ENCODE measurements around the gene SNAP23. TPM values are rescaled to one million over a fixed set of nuclear protein-coding genes. Genes with fewer than 3 reads are reported as not detected.

Gene SNAP23
- polyA plus RNA-seq, 1 donor (not counting 4 experiments of a cell fraction or from before 2014, with no cell fraction given) = 68.4 TPM

DNA sequence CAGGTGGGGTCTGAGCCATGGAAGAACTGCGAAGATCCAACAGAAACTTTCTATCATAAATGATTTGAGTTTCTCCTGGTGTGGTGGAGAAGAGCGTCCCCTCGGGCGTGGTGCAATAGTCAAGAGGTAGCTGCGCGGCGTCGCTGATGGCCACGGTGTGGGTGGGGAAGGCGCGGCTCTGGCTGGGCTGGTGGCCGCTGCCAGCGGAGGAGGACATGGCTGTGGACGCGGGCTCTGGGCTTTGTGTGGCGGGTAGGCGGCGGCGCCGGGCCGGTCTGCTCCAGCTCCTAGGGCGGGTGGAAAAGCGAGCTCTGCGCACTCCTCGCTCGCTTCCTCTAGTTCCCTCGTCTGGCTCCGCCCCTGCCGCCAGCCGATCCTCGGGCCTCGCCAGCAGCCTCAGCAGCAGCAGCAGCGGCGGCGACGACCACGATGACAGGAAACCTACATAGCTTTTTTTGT lies 85.9 kb downstream of the SNAP23 start:
- Histone ChIP-seq H3K9me3 (ENCODE audit: control insufficient read depth, low read depth, low read length) (no peaks in the 10 kb centered on the region), H3K79me2 (ENCODE audit: control insufficient read depth, insufficient read depth, low read length) (no peaks in the 10 kb centered on the region), H3K4me3 (ENCODE audit: control insufficient read depth in 2 of 3, extremely low read depth in 1 of 3, insufficient read depth in 2 of 3, low read depth in 1 of 3, low read length in 3 of 3) (peak overlapping the region; percentile 45 to 66 (median 52)), H3K36me3 (ENCODE audit: control insufficient read depth in 2 of 2, extremely low read depth in 1 of 2, insufficient read depth in 2 of 2, low read length in 2 of 2) (no peaks in the 10 kb centered on the region), H4K20me1 (ENCODE audit: control insufficient read depth, extremely low read depth, insufficient read depth, low read length) (no peaks in the 10 kb centered on the region), H3K9me1 (ENCODE audit: control insufficient read depth, extremely low read depth, insufficient read depth, low read length) (no peaks in the 10 kb centered on the region), H3K27ac (ENCODE audit: control insufficient read depth, insufficient read depth, low read length) (no peak overlapping the region), H3K4me2 (ENCODE audit: control insufficient read depth, extremely low read depth, insufficient read depth, low read depth, low read length) (peak overlapping the region; percentile 79), H3K9ac (ENCODE audit: control insufficient read depth, extremely low read depth, insufficient read depth, low read length) (peak overlapping the region; percentile 46), H3K27me3 (ENCODE audit: control insufficient read depth, extremely low read depth, insufficient read depth, low read length) (no peaks in the 10 kb centered on the region), H3K4me1 (ENCODE audit: control insufficient read depth, extremely low read depth, insufficient read depth, low read length) (peaks cover 5% of the 10 kb centered on the region), H2AFZ (ENCODE audit: control insufficient read depth, low read length) (peak overlapping the region; percentile 85)
- no peak for TF ChIP-seq EZH2 (IDR thresholded peaks at IDR 0.05; ENCODE audit: low read length)
- no peak for TF ChIP-seq CTCF (optimal IDR thresholded peaks at IDR 0.05 in 1 of 3, IDR thresholded peaks at IDR 0.05 in 1 of 3, conservative IDR thresholded peaks at IDR 0.05 in 1 of 3; ENCODE audit: extremely low read depth in 1 of 3, insufficient read depth in 2 of 3, low read length in 3 of 3)
- dilution Hi-C loops (cut with MboI; ENCODE audit: extremely low pct_ligation_motif_present, low sequenced_read_pairs) = no loop called here
- FAIRE-seq (no peak), DNase-seq (ENCODE audit: low read depth, low spot score) (no peak)

Other genes with a start within 250 kb of the SNAP23 start
- gene GANC, start 222.4 kb upstream of the SNAP23 start, polyA plus RNA-seq = 21.5 to 46.2 TPM (median 46.2 TPM) in 3 replicates
- 38.5 to 43.7 TPM (median 38.7 TPM) in 3 replicates for gene TMEM87A, start 222.2 kb upstream of the SNAP23 start, polyA plus RNA-seq
- gene CAPN3, start 136.1 kb upstream of the SNAP23 start, polyA plus RNA-seq = 6.9 to 28.8 TPM (median 15.8 TPM) in 3 replicates
- gene ZNF106, start 4.5 kb upstream of the SNAP23 start, polyA plus RNA-seq = 13.0 to 24.6 TPM (median 17.8 TPM) in 3 replicates
- 11.1 to 22.1 TPM (median 12.8 TPM) in 3 replicates for gene LRRC57, start 53.2 kb downstream of the SNAP23 start, polyA plus RNA-seq
- gene HAUS2, start 53.2 kb downstream of the SNAP23 start, polyA plus RNA-seq = 17.6 to 36.3 TPM (median 22.8 TPM) in 3 replicates
- 0.71 to 0.85 TPM (median 0.76 TPM) in 3 replicates for gene STARD9, start 80.0 kb downstream of the SNAP23 start, polyA plus RNA-seq
- gene CDAN1, start 241.5 kb downstream of the SNAP23 start, polyA plus RNA-seq = 3.6 to 4.7 TPM (median 3.8 TPM) in 3 replicates